ENCODE measurements around the gene EBF3. TPM values are rescaled to one million over a fixed set of nuclear protein-coding genes. Genes with fewer than 3 reads are reported as not detected.

Gene EBF3
- total RNA-seq, 1 donor from 2014 or later: 0.20 TPM

DNA sequence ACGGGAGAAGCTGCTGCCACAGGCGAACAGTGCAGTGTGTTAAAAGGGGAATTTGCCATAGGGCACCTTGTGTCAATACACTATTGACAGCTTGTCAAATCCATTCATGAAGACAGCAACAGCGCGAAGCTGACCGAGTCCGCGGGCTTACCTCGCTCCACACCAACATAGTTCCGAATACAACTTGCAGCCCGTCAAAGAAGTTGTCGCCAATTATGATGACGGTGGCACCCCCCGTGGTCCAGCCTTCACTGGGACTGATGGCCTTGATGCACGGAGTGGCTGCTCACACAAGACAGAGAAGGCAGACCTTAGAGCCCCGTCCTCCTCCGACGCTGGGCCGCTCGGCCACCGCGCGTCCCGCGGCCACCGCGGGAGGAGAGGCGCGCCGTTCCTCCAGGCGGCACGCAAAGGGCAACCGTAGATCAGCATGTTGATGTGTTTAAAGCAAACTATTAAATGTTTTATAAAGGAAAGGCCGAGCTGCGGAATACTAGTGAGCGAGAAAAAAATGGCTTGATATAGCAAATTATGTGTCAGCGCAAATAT is 96.4 kb downstream of the EBF3 start:
- H3K4me1 ChIP-seq: no peaks in the 10 kb centered on the region
- ATAC-seq: no peak

GRCh38 chr10:129866894-129867293 is 97.2 kb downstream of the EBF3 start:
- Histone ChIP-seq H3K27ac (no peak overlapping the region), H3K9me3 (no peaks in the 10 kb centered on the region), H3K36me3 (no peaks in the 10 kb centered on the region), H3K4me3 (no peak overlapping the region), H3K27me3 (no peaks in the 10 kb centered on the region), H3K4me1 (no peaks in the 10 kb centered on the region)
- no peak for ATAC-seq
- TF ChIP-seq CTCF (IDR thresholded peaks at IDR 0.05): no peak
- DNase-seq: no peak
- intact Hi-C loops (cut with DNase I): no loop called here

More for the DNA sequence above, 96.4 kb downstream of the EBF3 start:
- Histone ChIP-seq H3K27ac (no peak overlapping the region), H3K9me3 (no peaks in the 10 kb centered on the region), H3K36me3 (no peaks in the 10 kb centered on the region), H3K27me3 (no peaks in the 10 kb centered on the region), H3K4me3 (no peak overlapping the region)
- intact Hi-C loops (cut with DNase I): no loop called here
- TF ChIP-seq CTCF (IDR thresholded peaks at IDR 0.05): no peak
- DNase-seq: no peak

DNA sequence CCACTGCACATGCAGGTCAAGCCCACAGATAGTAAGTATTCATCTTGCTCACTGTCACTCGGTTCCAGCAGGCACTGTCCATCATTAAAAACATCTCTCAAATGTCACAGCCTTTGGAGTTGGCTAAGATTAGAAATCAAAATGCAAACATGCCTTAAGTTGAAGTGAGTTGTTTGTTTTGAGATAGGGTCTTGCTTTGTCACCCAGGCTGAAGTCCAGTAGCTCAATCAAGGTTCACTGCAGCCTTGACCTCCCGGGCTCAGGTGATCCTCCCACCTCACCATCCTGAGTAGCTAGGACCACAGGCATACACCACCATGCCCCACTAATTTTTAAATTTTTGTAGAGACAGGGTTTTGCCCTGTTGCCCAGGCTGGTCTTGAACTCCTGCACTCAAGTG is 98.1 kb downstream of the EBF3 start:
- H3K4me1 ChIP-seq: no peaks in the 10 kb centered on the region
- intact Hi-C loops (cut with DNase I): no loop called here
- no peak overlapping the region for H3K27ac ChIP-seq
- no peaks in the 10 kb centered on the region for H3K27me3 ChIP-seq
- no peak overlapping the region for H3K4me3 ChIP-seq
- no peaks in the 10 kb centered on the region for H3K9me3 ChIP-seq
- no peak for ATAC-seq
- no peaks in the 10 kb centered on the region for H3K36me3 ChIP-seq
- TF ChIP-seq CTCF (IDR thresholded peaks at IDR 0.05): no peak
- no peak for DNase-seq

GRCh38 chr10:129865413-129865812 is 98.7 kb downstream of the EBF3 start:
- no peaks in the 10 kb centered on the region for H3K9me3 ChIP-seq
- H3K36me3 ChIP-seq: no peaks in the 10 kb centered on the region
- no peak for DNase-seq
- intact Hi-C loops (cut with DNase I): no loop called here
- H3K27me3 ChIP-seq: peaks cover 5% of the 10 kb centered on the region
- no peak overlapping the region for H3K27ac ChIP-seq
- H3K4me1 ChIP-seq: no peaks in the 10 kb centered on the region
- TF ChIP-seq CTCF (IDR thresholded peaks at IDR 0.05): no peak
- ATAC-seq: no peak
- H3K4me3 ChIP-seq: no peak overlapping the region

DNA sequence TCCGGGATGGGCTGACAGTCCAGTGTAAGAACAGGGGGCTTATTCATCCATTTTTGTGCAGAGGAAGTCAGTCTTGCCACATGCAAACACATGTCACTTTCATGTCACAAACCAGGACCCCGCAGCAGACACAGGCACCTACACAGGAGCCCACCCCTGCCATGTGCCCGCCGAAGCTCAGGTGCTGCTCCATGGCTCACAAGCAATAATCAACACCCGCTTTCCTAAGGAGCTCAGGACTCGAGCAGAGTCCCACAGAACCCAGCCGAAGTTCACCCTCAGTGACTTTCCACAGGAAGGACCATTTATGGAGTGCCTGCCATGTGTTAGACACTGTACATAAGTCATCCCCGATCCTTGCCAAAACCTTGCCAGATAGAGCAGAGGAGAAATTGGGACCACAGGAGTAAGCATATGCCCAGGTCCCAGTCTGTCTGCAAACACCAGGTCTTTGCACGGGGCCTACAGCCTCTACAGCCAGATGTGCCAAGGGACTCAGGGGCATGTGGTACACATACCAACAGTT is 99.4 kb downstream of the EBF3 start:
- DNase-seq: no peak
- Histone ChIP-seq H3K27me3 (peaks cover 5% of the 10 kb centered on the region), H3K9me3 (no peaks in the 10 kb centered on the region)

More for the DNA sequence above, 99.4 kb downstream of the EBF3 start:
- Histone ChIP-seq H3K4me3 (no peak overlapping the region), H3K36me3 (no peaks in the 10 kb centered on the region), H3K4me1 (no peaks in the 10 kb centered on the region), H3K27ac (no peak overlapping the region)
- no peak for ATAC-seq
- intact Hi-C loops (cut with DNase I): no loop called here
- TF ChIP-seq CTCF (IDR thresholded peaks at IDR 0.05): no peak
